Pulmonary artery endothelial cell (primary cell): ENCODE results near the gene LLPH. TPM values are rescaled to one million over a fixed set of nuclear protein-coding genes. Genes with fewer than 3 reads are reported as not detected.
"Not testable (repeated sequence)": the region's sequence is repeated elsewhere in the genome, so short reads cannot be mapped to it uniquely, and the experiment has no call there.

ENCODE experiments used
- DNase-seq: peaks from one replicate; pipeline ENCODE4 v3.0.0-alpha.2; 2011; ENCODE audit warnings: low read depth, low spot score
- total RNA-seq: library from RNA; depleted of rRNA; stranded (reverse); fragments of >200 nt; gene quantifications from 2 replicates; pipeline ENCODE4 v1.2.3, GENCODE V29; 2014

LLPH gene
- 7.9 and 14.9 TPM in 2 replicates for total RNA-seq

DNA sequence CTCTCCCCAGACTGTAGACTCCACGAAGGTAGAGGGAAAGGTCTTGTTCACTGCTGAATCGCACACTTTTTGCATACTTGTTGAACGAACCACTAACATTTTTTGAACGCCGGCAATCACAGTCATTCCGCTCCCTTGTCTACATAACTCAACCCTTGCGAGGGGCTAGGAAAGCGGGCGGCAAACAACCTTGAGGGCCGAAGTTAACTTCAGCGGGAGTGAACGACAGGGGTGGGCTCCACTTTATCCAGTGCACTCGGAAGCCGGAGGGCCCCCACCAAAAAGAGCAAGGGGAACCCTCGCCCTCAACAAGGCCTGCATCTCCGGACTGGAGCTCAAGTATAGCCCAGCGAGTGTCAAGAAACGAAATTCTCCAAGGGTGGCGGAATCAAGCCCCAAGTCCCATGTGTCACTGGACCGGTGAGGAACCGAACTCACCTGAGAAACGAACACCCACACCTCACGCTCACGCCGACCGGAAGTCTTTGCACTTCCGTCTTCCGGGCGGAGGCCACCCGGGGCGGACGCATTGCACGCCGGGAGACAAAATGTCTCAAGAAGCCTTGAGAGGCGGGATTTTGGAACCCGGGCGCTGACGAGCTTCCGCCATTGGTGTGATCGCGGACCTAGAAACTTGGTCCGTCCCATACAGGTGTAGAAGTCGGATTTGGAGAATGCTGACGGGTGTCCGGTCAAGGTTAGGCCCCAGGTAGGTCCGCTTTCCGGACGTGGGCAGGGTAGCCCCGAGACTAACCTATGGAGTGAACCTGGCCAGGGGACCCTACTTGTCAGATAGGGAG is at the start of gene LLPH:
Gene LLPH, minus strand, starts transcription at position 484 of the 800 bp plus-strand sequence. CDS start 1,644 bp downstream, outside the sequence.
- DNase-seq: peak; percentile 46

- DNase-seq: peak; percentile 47
Measured at GRCh38 chr12:66176105-66176900, 45.8 kb upstream of the LLPH start.

DNA sequence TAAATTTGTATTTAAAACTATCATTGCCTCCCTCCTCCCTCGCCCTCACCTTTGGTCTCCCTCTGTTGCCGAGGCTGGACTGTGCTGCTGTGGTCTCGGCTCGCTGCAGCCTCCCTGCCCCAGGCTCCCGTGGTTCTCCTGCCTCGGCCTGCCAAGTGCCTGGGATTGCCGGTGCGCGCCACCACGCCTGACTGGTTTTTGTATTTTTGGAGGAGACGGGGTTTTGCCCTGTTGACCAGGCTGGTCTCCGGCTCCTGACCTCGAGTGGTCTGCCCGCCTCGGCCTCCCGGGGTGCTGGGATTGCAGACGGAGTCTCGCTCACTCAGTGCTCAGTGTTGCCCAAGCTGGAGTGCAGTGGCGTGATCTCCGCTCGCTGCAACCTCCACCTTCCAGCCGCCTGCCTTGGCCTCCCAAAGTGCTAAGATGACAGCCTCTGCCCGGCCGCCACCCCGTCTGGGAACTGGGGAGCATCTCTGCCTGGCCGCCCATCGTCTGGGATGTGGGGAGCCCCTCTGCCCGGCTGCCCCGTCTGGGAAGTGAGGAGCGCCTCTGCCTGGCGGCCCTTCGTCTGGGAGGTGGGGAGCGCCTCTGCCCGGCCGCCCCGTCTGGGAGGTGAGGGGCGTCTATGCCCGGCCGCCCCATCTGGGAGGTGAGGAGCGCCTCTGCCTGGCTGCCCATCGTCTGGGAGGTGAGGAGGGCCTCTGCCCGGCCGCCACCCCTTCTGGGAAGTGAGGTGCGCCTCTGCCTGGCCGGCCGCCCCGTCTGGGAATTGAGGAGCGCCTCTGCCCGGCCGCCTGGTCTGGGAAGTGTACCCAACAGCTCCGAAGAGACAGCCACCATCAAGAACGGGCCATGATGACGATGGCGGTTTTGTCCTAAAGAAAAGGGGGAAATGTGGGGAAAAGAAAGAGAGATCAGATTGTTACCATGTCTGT is 44.1 kb upstream of the LLPH start:
- DNase-seq: not testable (repeated sequence)

GRCh38 chr12:66170606-66171005 is 40.1 kb upstream of the LLPH start:
- no peak for DNase-seq

- peak; percentile 75 for DNase-seq
Measured at GRCh38 chr12:66169221-66170170, 38.9 kb upstream of the LLPH start, which contains the start of gene TMBIM4. Gene TMBIM4 (minus strand): TSS chr12:66169996. CDS start chr12:66169951, 45 bp downstream.

DNA sequence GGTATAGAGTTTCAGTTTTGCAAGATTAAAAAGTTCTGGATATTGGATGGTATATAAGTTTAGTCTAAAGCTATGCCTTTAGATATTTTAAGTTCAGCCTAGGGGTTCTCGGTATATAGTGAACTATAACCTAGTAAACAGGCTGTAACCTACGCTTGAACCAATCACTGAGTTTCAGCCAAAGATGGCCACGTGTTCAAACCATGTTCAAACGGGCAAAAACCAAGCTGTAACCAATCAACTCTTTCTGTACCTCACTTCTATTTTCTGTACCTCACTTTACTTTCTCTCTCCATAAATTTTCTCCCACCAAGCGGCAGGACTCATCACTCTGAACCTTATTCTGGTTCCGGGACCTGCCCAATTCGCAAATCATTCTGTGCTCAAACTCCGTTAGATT is 37.9 kb upstream of the LLPH start:
- no peak for DNase-seq

GRCh38 chr12:66166561-66166960 is 36.0 kb upstream of the LLPH start:
- DNase-seq: no peak

- DNase-seq: no peak
Measured at GRCh38 chr12:66165141-66165540, 34.6 kb upstream of the LLPH start.

- DNase-seq: no peak
Measured at GRCh38 chr12:66164349-66164821, 33.8 kb upstream of the LLPH start.

- no peak for DNase-seq
Measured at GRCh38 chr12:66163289-66163688, 32.7 kb upstream of the LLPH start.

- DNase-seq: no peak
Measured at GRCh38 chr12:66162701-66163100, 32.2 kb upstream of the LLPH start.

DNA sequence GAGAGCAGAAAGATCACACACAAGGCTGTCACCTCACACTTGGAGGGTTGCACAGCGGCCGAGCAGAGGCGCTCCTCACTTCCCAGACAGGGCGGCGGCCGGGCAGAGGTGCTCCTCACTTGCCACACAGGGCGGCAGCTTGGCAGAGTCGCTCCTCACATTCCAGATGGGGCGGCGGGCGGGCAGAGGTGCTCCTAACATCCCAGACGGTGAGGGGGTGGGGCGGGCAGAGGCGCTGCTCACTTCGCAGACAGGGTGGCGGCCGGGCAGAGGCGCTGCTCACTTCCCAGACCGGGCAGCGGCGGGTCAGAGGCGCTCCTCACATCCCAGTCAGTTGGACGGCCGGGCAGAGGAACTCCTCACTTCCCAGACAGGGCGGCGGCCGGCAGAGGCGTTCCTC is 30.2 kb upstream of the LLPH start:
- DNase-seq: no peak

- DNase-seq: no peak
Measured at GRCh38 chr12:66159123-66159522, 28.6 kb upstream of the LLPH start.

DNA sequence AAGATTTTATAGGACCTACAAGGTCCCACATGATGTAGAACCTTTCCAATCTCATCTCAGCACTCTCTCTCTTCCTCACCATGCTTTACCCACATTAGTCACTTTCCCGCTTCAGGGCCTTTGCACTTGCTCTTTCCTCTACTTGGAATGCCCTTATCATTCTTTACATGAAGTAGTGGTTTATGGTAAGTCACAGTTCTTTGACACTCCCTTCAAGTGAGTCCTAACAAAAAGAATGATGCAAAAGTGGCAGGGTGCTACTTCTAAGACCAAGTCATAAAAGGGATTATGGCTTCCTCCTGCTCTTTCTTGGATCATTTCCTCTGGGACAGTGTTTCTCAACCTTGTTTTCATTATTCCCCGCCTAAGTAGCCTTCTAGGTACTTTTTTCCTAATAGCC is 26.1 kb upstream of the LLPH start:
- DNase-seq: no peak

DNA sequence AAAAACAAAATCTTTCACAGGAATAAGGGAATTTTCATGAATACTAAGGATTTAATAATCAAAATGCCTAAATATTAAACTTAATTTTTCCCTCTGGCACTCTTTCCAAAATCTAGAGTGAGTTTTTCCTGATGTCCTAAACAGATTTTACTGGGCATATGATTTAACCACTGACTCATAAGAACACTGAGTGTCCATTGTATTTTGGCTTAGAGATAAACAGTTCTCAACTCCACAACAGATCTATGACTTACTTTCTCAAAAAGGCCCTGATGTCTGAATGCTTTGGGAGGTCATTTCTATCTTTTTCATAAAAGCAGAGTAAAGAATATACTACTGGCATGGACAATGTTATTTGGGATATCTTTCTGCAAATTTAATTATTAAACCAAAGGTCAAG is 24.2 kb upstream of the LLPH start:
- DNase-seq: no peak

DNA sequence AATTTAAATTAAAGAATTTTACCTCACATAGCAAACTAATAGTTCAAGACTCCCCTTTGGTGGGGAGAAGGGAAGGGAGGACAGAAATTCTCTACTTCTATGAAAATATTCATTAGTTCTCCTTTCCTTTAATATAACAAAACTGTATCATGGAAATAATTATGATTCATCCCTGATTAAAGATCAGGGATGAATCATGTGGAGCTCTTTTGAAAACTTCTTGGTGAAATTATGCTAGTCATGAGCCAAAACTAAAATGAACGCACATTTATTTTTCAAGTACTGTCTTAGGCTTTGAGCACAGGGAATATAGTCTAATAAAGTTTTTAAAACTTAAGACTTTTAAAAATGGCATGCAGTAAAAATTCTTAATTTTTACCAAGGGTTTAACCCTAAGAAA is 22.2 kb upstream of the LLPH start:
- no peak for DNase-seq

GRCh38 chr12:66149702-66150398 is 19.3 kb upstream of the LLPH start:
- no peak for DNase-seq

DNA sequence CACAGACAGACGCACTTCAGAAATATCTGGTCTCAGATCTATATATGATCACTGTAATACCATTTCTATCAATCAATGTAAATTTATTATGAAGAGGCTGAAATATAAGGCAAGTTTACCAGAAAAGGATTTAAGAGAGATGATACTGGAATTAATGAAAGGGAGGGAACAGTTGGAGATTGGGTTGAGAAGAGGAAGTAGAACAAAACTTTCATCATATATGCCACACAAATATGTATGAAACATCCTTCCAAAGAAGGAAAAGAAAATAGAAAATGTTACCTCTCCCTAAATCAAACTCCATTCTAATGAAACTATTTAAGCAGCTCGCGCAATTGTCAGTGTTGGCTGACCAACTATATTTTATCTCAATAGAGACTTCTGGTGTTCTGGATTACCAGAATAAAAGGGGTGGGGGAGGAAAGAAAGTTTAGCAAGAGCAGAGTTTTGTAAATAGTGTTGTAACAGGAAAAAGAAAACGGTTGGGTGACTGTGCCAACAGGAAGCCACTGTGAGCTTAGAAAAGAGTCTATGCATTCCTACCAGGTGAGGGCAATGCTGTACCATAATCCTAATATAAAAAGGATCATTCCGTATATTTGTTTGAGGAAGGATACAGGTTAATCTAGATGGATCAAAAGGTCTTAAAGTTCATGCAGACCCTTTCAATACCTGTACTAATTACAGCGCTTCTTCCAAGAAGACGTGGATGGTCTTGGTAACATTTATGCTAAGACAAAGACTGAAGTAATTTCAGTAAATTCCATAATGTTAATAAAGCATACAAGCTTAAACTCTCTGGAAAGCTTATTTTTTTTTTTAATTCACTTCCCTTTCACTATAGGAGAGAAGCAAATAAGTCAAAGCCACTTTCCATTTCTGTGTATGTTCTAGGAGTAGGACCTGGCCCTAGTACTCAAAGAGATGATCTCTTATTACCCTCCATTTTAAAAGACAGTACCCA is 14.5 kb upstream of the LLPH start:
- peak; percentile 64 for DNase-seq
